Adrenal gland (tissue), 12 donors: ENCODE results near the gene PTP4A1. TPM values are rescaled to one million over a fixed set of nuclear protein-coding genes. Genes with fewer than 3 reads are reported as not detected.

Experiments
- DNase-seq, 7 donors: peaks; one replicate each; pipeline ENCODE4 v3.0.0-alpha.2; 2019 to 2020
- H3K27ac ChIP-seq, 5 donors: fragments of 200-600 bp; sonication (generic) in 4 of 5; 1 replicate in 3 of 5; 2 replicates in 2 of 5; pipeline versions ENCODE4 v1.5.1 to v1.8.0; 2016 to 2020; ENCODE audit warnings: mild to moderate bottlenecking in 1 of 5
- H3K27me3 ChIP-seq: fragments of 200-600 bp; 2 replicates; pipeline ENCODE4 v1.8.0; 2021
- H3K36me3 ChIP-seq, 2 donors: fragments of 200-600 bp; replicated peaks in 1 of 2; 1 replicate in 1 of 2; 2 replicates in 1 of 2; pipeline versions ENCODE4 v1.5.1 to v1.8.0; 2018 to 2022
- H3K4me1 ChIP-seq, 2 donors: fragments of 200-600 bp; replicated peaks in 1 of 2; 1 replicate in 1 of 2; 2 replicates in 1 of 2; pipeline versions ENCODE4 v1.5.1 to v1.8.0; 2018 to 2021
- H3K4me3 ChIP-seq, 4 donors: fragments of 200-600 bp; sonication (generic) in 3 of 4; one replicate each; pipeline ENCODE4 v1.5.1; 2016 to 2018
- H3K9me3 ChIP-seq, 3 donors: fragments of 200-600 bp; sonication (generic) in 1 of 3; replicated peaks in 1 of 3; 1 replicate in 2 of 3; 2 replicates in 1 of 3; pipeline versions ENCODE4 v1.5.1 to v1.8.0; 2016 to 2021
- CTCF ChIP-seq, 6 experiments: fragments of 450-650 bp in 4 of 6; fragments of 200-600 bp in 2 of 6; sonication (generic) in 1 of 6; IDR thresholded peaks; 1 replicate in 5 of 6; 2 replicates in 1 of 6; pipeline versions ENCODE4 v1.5.1 to v1.8.0; 2016 to 2021; ENCODE audit warnings: antibody characterized with exemption in 6 of 6, mild to moderate bottlenecking in 2 of 6, moderate library complexity in 1 of 6
- POLR2A ChIP-seq, 2 donors: fragments of 450-650 bp; IDR thresholded peaks; one replicate each; pipeline ENCODE4 v1.6.1; 2017; ENCODE audit warnings: antibody characterized with exemption in 2 of 2, mild to moderate bottlenecking in 2 of 2, moderate library complexity in 1 of 2
- WGBS, 4 donors: extraction: QIAGEN DNeasy Blood & Tissue Kit in 2 of 4; methylation state at CpG; one replicate each; pipeline versions ENCODE4 v1.1.5 to v1.1.7; 2013 to 2017; 5-methylcytosine and 5-hydroxymethylcytosine counted together
- intact Hi-C, 2 donors: fragments of 100-400 bp; cut with DNase I; formaldehyde crosslinking; loops; one replicate each; pipeline versions ENCODE4 v1.14.1 to v1.15.0; 2022 to 2023
- polyA plus RNA-seq, 3 donors: library from polyadenylated mRNA; stranded (reverse); fragments of 200-250 nt in 2 of 3; fragments of 350-450 nt in 1 of 3; fragmentation: Illumina TruSeq in 1 of 3; extraction: RNeasy Lipid Tissue Mini Kit (QIAGEN cat#74804) in 1 of 3; gene quantifications; one replicate each; pipeline ENCODE4 v1.2.3, GENCODE V29; 2013 to 2014
- total RNA-seq, 9 donors: library from RNA; depleted of rRNA in 4 of 9; stranded (reverse); fragments of >200 nt in 4 of 9; fragments of 120-200 nt in 1 of 9; fragmentation: NEBNext Ultra II Directional in 1 of 9; extraction: Animal tissue kit (Norgen Biotek cat#: 25700) in 1 of 9; gene quantifications; one replicate each; pipeline versions ENCODE4 v1.1.0 to v1.2.4, GENCODE V29; 2013 to 2023
- donor health status: healthy with polysubstance abuse.
- donor health status: Bipolar disorder and iron deficiency.
- donor health status: DM: yes; HTN: yes; CAD: no.
- donor health status: DM: no; HTN: no; CAD: no.
- donor health status: DM: no; HTN: no; CAD: no.
- donor health status: DM: yes; HTN: yes; CAD: no.

PTP4A1 gene
- total and polyA plus RNA-seq, 12 donors = 5.7 to 194 (median 59.7) TPM

- Histone ChIP-seq H3K27me3 (no peaks in the 10 kb centered on the region), H3K27ac (no peak overlapping the region), H3K4me3 (no peak overlapping the region), H3K36me3 (no peaks in the 10 kb centered on the region), H3K9me3 (no peaks in the 10 kb centered on the region), H3K4me1 (no peaks in the 10 kb centered on the region)
- intact Hi-C loops = no loop called here
- TF ChIP-seq CTCF (IDR thresholded peaks at IDR 0.05) (no peak), POLR2A (IDR thresholded peaks at IDR 0.05) (no peak)
- DNase-seq = no peak
- WGBS, 4 donors = 66 to 77% (median 72%) methylated on average over 9 of the region's 9 CpGs
These were observed 34.9 kb upstream of the PTP4A1 start for GRCh38 chr6:63537201-63537958.

- TF ChIP-seq POLR2A (IDR thresholded peaks at IDR 0.05) (no peak), CTCF (IDR thresholded peaks at IDR 0.05) (no peak)
- H3K27ac ChIP-seq = no peak overlapping the region
- intact Hi-C loops = no loop called here
- no peak overlapping the region for H3K4me3 ChIP-seq
- H3K36me3 ChIP-seq = no peaks in the 10 kb centered on the region
- no peak for DNase-seq
- no peaks in the 10 kb centered on the region for H3K4me1 ChIP-seq
- H3K9me3 ChIP-seq = no peaks in the 10 kb centered on the region
- no peaks in the 10 kb centered on the region for H3K27me3 ChIP-seq
These were observed 34.4 kb upstream of the PTP4A1 start for GRCh38 chr6:63537959-63538300.

GRCh38 chr6:63538550-63538949, 33.7 kb upstream of the PTP4A1 start:
- DNase-seq = no peak
- TF ChIP-seq POLR2A (IDR thresholded peaks at IDR 0.05) (no peak), CTCF (IDR thresholded peaks at IDR 0.05) (no peak)
- WGBS, 4 donors = 86 to 100% (median 94%) methylated on average over 1 of the region's 1 CpG
- no peaks in the 10 kb centered on the region for H3K9me3 ChIP-seq
- H3K27me3 ChIP-seq = no peaks in the 10 kb centered on the region
- no peak overlapping the region for H3K27ac ChIP-seq
- no peaks in the 10 kb centered on the region for H3K4me1 ChIP-seq
- H3K36me3 ChIP-seq = no peaks in the 10 kb centered on the region
- intact Hi-C loops = no loop called here
- H3K4me3 ChIP-seq = no peak overlapping the region

- H3K27me3 ChIP-seq = no peaks in the 10 kb centered on the region
- no peak for TF ChIP-seq POLR2A (IDR thresholded peaks at IDR 0.05)
- no peak for TF ChIP-seq CTCF (IDR thresholded peaks at IDR 0.05)
- WGBS, 4 donors = 79 to 88% (median 83%) methylated on average over 1 of the region's 1 CpG
- H3K9me3 ChIP-seq = no peaks in the 10 kb centered on the region
- no peak overlapping the region for H3K27ac ChIP-seq
- no peaks in the 10 kb centered on the region for H3K4me1 ChIP-seq
- intact Hi-C loops = no loop called here
- H3K36me3 ChIP-seq = no peaks in the 10 kb centered on the region
- H3K4me3 ChIP-seq = no peak overlapping the region
- no peak for DNase-seq
These were observed 29.3 kb upstream of the PTP4A1 start for GRCh38 chr6:63543001-63543400.
